NCI-H2081 treated with DMSO at 0.1 percent for 48 hours (cell line): ENCODE measurements around the gene TFAP2B.

Source experiments
- DNase-seq: peaks from one replicate; lab custom pipeline; 2025; lab: John Stamatoyannopoulos, UW

TFAP2B gene

GRCh38 chr6:50825375-50826036 lies 6.8 kb downstream of the TFAP2B start:
- no peak for DNase-seq

DNA sequence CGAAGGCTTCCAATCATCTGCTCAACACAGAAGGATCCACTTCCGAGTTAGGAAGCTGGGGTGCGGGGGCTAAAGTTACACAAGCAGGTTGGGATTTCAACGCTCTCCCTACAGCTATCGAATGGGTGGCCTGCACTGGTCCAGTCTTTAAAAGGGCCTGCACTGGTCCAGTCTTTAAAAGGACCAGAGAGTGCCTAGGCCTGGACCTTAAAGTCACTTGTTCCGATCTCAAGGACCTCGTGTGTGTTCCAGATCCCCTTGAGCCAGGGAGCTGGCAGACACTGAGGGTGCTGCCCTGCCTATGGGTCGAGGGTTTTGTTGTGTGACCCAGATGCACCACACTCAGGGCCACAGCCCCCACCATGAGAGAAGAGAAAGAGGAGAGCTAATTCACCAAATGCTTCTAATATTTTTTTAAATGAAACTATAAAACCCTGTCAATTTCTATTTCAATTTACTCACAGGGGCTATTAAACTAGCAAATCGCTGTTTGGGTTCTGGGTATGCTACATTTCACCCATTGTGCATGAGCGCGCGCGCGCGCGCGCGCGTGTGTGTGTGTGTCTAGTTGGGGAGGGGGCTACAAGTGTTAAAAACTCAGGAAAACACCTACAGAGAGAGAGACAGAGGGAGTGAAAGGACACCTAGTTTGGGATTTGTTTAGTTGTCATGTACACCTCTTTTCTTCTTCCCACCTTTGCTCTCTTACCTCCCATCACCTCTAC lies 7.5 kb downstream of the TFAP2B start:
- DNase-seq, result no peak

- no peak for DNase-seq
Observed at GRCh38 chr6:50826803-50827202, 8.1 kb downstream of the TFAP2B start.

- DNase-seq, result no peak
Observed at GRCh38 chr6:50829049-50829448, 10.4 kb downstream of the TFAP2B start.

DNA sequence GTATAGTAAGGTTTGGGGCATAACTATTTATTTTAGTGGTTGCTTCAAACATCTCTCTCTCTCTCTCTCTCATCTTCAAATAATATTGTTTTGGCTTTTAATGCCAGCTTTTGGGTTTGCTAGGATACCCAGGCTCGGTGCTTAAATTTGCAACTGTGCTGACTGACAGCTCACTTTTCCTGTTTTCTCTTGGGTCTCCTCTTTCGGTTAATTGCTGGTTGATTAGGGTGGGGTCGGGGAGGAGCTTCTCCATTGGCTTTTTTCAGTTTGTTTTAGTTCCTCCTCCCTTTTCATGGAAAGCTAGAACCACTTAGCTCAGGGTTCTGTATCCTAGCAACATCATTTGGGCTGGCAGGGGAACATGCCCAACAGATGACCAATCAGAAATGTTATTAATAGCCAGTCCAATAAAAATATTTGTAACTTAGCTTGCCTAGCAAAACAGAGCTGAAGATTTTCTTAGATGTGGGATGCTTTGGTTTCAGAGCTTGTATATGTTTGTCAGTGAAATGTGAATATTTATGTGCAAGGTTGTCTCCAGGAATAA lies 11.3 kb downstream of the TFAP2B start:
- DNase-seq, result no peak

GRCh38 chr6:50831186-50831585 lies 12.5 kb downstream of the TFAP2B start:
- no peak for DNase-seq

DNA sequence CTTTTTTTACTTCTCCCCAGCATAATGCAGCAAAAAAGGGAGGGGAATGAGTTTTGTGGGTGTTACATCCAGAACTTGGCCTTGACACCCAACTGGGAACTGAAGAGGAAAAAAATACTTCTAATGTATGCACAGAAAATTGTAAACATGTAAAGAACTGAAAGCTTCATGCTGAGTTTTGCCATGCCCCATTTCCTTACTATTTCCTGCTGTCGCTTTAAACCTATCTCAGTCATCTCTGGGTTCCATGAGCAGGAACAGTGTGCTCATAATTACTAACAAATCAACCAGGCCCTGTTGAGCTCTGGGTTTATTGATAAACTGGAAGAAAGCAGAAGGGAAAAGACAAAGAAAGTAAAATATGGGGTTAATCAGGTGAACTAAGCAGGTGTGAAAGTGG lies 14.2 kb downstream of the TFAP2B start:
- DNase-seq, result no peak

DNA sequence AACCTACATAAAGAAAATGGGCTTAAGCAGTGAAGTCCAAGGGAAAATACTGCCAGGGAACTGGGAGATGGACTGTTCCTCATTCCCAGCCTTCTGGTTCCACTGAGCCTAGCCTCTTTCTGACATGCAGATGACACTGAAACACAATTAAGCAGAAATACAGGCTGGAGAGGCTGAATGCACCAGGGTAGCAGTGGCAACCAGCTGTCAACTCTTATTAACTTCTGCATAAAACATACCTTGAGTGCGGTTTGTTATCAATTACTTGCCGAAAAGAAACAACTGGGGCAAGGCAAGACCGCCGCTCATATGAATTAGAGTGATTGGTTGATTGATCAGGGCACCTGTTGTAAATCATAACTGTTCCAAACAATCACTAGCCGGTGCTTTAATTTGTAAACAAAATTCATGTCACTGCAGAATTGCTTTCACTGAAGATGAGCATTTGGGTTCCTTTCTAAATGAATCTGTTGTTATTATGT lies 16.3 kb downstream of the TFAP2B start:
- no peak for DNase-seq

GRCh38 chr6:50836231-50836630 lies 17.6 kb downstream of the TFAP2B start:
- DNase-seq, result no peak

DNA sequence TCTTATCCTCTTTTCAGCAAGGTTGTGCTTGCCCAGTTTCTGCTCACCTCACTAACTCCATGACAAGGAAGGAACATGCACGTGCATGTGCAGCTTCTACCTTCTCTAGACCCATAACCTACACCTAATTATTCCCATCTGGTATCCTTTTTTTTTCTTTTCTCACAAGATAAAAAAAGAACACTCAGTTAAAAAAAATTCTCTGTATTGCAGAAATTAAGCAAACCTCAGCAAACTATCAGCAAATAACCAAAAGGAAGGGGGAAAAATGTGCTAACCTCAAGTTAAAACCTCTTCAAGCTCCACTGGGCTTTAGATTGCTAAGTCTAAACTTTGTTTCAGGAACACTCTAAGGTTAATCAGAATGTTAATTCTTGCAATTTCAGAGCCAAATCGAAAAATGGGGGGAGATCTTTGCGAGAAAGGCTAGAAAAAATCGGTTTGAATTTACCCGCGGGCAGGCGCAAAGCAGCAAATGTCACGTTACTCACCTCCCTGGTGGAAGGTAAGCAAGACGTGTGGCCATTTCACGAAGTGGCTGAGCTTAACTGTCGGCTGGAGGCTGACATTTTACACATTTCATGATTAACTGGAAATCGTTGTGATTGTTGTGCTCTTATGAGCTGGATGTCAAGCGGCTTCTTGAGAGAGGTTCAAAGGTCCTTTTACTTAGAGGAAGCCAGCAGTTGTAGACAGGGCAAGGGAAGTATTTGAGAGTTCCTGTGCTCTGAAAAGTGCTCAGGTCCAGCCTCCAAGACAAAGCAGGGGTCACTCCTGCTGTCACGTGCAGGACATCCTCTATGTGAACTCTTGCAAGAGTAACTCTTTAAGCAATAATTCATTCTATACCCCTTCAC lies 19.1 kb downstream of the TFAP2B start:
- DNase-seq, result no peak

GRCh38 chr6:50840112-50840810 lies 21.6 kb downstream of the TFAP2B start:
- no peak for DNase-seq

- DNase-seq, result no peak
Observed at GRCh38 chr6:50840811-50841192, 22.1 kb downstream of the TFAP2B start.

- DNase-seq, result no peak
Observed at GRCh38 chr6:50842446-50842845, 23.8 kb downstream of the TFAP2B start.

DNA sequence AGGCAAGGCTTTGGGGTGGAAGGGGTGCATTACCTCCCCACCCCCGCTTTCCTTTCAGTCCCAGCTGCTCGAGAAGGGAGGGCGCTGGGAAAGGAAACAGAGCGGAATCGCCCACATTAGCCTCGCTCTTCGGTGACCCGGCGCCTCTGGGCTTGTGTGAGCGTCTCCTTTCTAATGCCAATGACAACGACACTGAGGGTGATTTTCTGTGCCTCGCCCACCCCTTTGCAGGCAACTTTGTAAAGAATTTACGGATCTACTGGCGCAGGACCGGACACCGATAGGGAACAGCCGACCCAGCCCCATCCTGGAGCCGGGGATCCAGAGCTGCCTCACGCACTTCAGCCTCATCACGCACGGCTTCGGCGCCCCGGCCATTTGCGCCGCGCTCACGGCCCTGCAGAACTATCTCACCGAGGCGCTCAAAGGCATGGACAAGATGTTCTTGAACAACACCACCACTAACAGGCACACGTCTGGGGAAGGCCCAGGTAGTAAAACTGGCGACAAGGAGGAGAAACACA lies 24.3 kb downstream of the TFAP2B start:
- DNase-seq, result no peak

DNA sequence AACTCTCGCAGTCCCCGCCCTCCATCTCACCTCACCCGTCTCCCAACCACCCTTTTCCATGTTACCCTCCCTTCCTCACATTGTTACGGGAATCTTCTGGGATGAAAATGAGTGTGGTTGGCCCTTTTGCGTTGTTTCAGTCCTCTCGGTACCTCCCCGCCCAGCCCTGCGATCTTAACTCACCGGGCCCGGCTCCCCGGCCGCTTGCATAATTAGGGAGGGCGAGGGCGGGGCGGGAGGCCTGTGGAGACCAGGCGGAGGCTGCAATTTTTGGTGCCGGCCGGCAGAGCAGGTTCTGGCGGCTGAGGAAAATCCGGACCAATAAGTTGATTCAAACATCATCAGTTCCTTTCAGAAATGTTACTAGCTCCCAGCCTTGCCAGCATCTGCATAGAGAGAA lies 25.2 kb downstream of the TFAP2B start:
- DNase-seq, result no peak

DNA sequence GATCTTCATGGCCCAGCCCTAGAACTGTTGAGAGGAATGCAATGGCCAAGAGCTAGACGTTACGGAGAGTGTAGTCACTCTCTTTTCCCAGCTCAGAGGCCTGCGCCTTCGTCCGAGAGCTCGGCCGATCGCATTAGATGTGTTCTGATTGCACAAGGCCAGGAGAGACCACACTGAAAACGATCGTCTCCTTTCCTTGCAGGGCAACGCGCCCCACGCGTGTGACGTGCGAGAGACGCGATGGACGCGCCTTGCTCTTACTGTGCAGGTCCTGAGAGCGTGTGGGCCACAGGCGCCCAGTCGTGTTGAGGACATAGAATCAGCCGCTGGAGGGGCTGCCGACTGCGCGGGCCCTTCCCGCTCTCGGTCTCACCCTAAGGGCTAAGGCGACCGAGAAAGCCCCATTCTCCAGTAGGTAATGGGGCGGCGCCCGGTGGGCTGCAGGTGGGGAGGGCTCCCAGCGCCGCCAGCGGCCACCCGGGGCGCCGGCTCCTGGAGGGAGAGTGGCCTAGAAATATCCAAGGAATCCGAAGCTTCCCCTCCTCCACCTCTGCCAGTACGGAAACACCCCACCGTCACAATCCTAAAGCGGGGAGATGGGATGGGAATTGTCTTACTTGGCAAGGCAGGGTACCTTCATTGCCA lies 26.9 kb downstream of the TFAP2B start:
- no peak for DNase-seq

DNA sequence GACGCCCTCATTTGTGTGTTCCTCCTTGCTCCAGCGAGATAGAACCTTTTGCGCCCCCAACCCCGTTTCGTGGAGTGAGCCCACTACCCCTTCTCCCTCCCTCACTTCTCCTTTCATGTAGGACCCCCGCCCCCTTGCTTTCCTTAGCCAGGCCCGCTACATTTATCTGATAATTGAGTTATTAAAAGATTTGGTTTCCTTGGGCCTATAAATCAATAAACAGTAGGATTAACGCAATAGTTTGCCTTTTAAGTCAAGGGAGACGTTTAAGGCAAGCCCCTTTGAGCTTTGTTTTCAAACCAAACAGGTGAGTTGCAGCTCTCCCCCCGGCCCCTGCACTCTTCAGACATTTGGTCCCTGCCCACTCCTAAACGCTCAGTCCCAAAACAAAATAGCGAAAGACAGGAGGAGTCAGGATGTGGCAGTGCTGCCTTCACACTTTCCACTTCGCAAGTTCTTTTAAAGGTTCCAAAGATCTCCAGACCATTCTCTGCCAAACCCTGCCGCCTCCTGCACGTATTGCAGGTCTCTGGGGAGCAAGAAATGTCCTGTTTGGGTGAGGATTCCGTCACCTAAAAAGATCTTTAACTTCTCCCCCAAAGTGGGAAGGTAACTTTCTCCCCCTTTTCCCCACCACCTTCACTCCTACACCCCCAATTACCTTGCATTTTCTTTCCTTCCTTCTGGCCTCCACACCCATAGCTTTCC lies 27.6 kb downstream of the TFAP2B start:
- DNase-seq, result no peak

DNA sequence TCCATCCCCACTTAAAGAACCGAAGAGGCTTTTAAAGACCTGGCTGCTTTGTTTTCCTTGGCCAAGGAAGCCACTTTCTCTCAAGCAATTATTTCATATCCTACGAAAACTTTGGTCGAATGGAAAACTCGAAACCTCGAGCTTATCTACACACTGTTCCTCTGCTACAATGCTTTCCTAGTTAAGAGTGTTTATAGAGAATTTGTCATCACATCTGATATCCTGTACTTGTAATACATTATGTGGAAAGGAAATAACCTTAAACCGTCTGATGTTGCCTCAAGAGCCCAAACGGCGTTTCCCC lies 28.1 kb downstream of the TFAP2B start:
- DNase-seq, result no peak

DNA sequence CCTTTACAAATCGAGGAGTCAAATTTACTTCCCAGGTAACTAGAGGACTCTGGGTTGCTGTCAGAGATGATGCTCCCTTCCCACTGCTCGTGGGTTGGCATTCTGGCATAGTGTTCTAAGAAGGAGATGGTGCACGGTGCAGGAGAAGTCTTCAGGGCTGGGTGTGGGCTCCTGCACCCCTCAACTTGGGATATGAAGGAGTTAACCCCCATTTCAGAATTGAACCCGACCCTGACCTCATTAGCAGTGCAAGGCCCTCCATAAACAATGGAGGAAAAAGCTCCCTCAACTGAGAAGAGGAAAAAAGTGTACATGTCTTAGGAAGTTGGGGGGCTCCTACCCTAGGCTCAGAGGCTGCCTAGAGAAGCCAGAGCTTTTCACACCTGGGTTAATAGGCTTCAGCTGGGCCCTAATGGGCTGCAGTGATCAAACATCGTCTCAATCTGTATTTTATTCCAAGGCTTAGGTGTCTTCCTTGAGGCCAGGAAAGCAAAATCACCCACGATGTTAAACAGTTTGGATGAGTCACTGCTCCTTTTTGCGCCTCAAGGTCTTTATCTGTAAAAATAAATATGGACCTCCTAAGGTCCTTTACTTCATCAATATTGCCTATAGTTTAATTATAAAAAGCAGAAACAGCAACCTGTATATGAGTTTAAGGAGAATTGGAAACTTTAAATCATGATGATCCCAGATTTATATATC lies 29.4 kb downstream of the TFAP2B start:
- DNase-seq, result no peak
